Fibroblast of skin of back (primary cell): ENCODE measurements around the gene KRTAP5-8.
"Not testable (repeated sequence)": the region's sequence is repeated elsewhere in the genome, so short reads cannot be mapped to it uniquely, and the experiment has no call there.

ENCODE experiments used
- DNase-seq: peaks from one replicate; pipeline ENCODE4 v3.0.0-alpha.2; 2013

The KRTAP5-8 gene

DNA sequence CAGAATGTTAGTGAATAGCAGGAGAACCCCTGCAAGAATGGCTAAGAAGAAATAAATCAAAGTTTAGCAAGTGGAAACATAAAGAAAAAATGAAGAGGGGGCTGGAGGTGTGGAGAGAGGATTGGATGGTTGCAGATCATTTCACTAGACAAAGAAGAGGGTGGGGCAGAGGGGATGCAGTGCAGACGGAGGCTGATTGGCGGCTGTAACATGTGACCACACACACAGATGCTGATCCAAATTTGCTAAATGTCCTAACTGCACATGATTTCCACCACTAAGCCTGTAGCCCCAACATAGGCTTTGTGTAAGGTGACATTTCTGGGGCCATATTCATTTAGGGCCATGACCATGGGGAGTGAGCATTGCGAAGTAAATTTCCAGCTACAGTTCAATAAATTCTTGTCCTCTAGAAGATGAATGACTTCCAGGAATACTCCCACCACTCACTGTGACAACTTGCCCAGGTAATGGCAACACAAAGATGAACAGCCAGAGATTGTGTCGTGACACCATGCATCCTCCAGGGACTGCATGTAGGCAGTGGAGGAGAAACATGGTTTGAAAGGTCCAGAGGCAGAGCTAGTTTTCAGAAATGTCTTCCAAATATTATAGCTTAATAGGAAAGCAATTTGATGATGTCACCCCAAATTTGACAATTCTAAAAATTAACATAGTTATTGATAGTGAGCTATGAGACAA is 38.0 kb downstream of the KRTAP5-8 start:
- DNase-seq, result no peak

DNA sequence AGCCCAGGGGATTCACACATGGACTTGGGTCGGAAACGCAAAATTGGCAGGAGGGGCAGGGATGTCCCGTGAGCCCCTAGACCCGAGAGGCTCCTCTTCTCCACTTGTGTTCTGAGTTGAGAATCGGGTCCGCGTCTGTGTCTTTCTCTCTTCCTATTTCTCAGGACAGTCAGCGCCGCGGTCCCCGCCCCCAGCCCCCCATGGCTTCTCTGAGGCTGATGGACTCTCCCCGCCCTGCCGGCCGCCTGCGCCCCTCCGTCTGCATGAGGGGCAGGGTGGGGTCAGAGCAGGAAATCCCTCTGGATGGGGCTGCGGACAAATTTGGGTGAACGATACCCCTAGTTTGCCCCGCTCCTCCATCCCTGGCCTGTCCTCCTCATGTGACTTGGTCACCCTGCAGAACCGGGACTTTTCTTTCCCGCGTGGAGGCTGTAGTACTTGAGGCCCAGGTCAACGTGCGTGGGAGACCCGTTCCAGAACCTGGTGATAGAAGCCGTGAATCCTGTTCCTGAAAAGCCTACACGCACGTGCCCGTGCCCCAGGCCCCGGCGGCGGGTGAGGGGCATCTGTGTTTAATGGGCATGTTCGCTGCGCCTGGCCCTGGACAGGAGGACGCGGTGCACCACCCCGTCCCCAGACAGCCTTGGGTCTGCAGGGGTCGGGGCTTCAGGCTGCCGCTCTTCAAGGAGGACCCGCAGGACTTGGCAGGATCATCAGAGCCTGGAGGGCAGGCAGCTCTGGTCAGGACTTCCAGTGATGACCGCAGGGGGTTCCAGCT is 39.1 kb downstream of the KRTAP5-8 start:
- DNase-seq, result not testable (repeated sequence)

GRCh38 chr11:71577469-71578004 is 39.7 kb downstream of the KRTAP5-8 start:
- DNase-seq, result no peak

DNA sequence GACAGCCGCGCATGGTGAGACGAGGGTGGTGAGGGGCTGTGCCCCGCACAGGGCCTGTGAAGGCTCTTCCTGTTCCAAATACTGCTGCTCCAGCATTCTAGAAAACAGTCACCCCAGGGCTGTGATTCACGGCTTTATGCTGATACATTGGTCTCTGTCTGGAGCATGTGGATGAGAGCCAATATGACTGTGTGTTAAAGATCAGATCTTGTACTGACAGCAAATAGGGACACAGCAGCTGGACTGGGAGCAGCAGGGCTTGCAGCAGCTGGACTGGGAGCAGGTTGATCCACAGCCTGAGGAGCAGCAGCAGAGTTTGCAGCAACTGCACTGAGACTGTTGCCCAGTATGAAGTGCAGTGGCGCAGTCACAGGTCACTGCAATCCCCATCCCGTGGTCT is 41.7 kb downstream of the KRTAP5-8 start:
- DNase-seq, result not testable (repeated sequence)

GRCh38 chr11:71580057-71581003 is 42.5 kb downstream of the KRTAP5-8 start:
- DNase-seq, result peak; percentile 68

- DNase-seq, result no peak
These were observed 44.0 kb downstream of the KRTAP5-8 start for GRCh38 chr11:71581826-71582225.

DNA sequence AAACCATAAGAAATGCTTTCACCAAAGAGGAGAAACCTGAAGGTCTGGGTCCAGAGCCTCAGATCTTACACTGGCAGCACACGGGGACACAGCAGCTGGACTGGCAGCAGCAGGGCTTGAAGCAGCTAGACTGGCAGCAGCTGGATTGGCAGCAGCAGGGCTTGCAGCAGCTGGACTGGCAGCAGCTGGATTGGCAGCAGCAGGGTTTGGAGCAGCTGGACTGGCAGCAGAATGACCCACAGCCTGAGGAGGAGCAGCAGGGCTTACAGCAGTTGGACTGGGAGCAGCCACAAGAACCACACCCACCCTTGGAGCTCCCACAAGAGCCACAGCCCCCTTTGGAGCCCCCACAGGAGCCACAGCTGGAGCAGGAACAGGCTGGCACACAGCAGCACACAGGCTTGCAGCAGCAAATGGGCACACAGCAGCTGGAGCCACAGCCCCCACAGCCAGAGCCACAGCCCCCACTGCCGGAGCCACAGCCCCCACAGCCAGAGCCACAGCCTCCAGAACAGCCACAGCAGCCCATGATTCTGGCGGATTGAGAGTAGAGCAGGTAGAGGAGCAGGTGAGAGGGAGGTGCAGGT is 44.6 kb downstream of the KRTAP5-8 start, which contains the start of gene KRTAP5-11:
TSS of gene KRTAP5-11 (minus strand) at position 567 of the 587 bp plus-strand sequence. CDS start at position 529, 38 bp downstream.
- no peak for DNase-seq

DNA sequence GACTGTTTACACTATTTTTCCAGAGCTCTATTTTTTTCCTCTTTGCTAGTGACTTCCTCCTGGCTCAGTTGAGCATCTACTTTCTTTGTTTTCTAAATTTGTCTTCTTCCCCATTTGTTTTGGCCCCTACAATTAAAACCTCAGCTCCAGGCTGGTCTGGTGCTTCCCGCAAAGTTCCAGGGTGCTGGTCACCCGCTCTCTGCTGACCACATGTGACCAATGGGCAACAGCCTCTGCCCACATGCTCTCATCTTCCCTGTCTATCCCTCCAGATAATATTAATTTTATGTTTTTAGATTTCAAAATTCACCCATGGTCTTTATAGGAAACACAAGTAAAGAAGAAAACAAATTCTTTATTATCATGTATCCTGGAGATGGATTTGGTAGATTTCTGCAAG is 45.1 kb downstream of the KRTAP5-8 start:
- not testable (repeated sequence) for DNase-seq

DNA sequence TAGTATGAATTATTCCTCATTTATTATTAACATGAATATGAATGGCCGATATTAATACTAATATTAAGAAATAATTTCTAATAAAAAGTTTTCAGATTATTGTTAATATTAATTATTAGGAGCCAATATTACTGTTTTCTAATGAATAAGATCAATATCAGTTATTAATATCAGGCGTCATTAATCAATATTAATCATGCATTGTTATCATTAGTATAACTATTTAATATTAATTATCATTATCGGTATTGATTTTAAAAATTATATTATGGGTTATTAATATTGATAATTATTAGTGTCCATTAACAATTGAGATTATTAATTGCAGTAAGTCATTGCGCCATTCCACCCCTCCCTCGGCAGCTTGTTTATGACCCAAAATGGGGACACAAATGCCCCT is 47.8 kb downstream of the KRTAP5-8 start:
- not testable (repeated sequence) for DNase-seq

DNA sequence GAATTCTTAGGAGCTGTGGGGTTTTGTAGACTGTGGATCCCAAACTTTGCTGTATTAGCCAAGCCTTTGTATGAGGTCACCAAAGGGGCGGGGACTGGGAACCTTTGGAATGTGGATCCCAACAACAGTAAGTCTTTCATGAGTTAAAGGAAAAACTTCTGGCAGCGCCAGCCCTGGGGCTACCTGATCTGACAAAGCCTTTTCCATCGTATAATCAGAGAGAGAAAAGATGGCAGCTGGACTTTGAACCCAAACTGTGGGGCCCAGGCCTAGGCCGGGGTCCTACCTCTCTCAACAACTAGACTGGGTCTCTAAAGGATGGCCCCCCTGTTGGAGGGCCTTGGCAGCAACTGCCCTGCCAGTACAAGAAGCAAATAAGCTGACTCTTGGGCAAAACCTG is 50.5 kb downstream of the KRTAP5-8 start:
- not testable (repeated sequence) for DNase-seq
